Effector memory CD4-positive, alpha-beta T cell (primary cell): ENCODE data around the gene CLEC7A.

ENCODE experiments used
- DNase-seq, 3 donors: peaks; one replicate each; pipeline ENCODE4 v3.0.0-alpha.2; 2020
- H3K27ac ChIP-seq: 2 replicates; pipeline ENCODE4 v1.7.0; 2013; ENCODE audit warnings: mild to moderate bottlenecking, low read length, moderate library complexity; ENCODE audit not compliant: insufficient read depth, poor library complexity, severe bottlenecking
- H3K27me3 ChIP-seq: replicated peaks from 2 replicates; pipeline ENCODE4 v1.7.0; 2013; ENCODE audit warnings: mild to moderate bottlenecking, low read length; ENCODE audit not compliant: insufficient read depth, control insufficient read depth, poor library complexity, severe bottlenecking
- H3K36me3 ChIP-seq: 2 replicates; pipeline ENCODE4 v1.7.0; 2013; ENCODE audit warnings: mild to moderate bottlenecking, low read length, moderate library complexity; ENCODE audit not compliant: control insufficient read depth, insufficient read depth
- H3K4me1 ChIP-seq: 2 replicates; pipeline ENCODE4 v1.7.0; 2013; ENCODE audit warnings: low read length, mild to moderate bottlenecking; ENCODE audit not compliant: control insufficient read depth, insufficient read depth, poor library complexity, severe bottlenecking
- H3K4me3 ChIP-seq: 2 replicates; pipeline ENCODE4 v1.7.0; 2013; ENCODE audit warnings: low read length, low read depth, mild to moderate bottlenecking; ENCODE audit not compliant: insufficient read depth, poor library complexity, severe bottlenecking
- H3K9me3 ChIP-seq: 2 replicates; pipeline ENCODE4 v1.7.0; 2013; ENCODE audit warnings: mild to moderate bottlenecking, low read length, moderate library complexity; ENCODE audit not compliant: control insufficient read depth

Gene CLEC7A

GRCh38 chr12:10147714-10148403, 17.9 kb upstream of the CLEC7A start:
- no peaks in the 10 kb centered on the region for H3K4me1 ChIP-seq
- no peak overlapping the region for H3K4me3 ChIP-seq
- H3K27ac ChIP-seq: no peak overlapping the region
- H3K9me3 ChIP-seq: no peaks in the 10 kb centered on the region
- DNase-seq: no peak
- H3K27me3 ChIP-seq: no peaks in the 10 kb centered on the region
- no peaks in the 10 kb centered on the region for H3K36me3 ChIP-seq

- Histone ChIP-seq H3K4me1 (no peaks in the 10 kb centered on the region), H3K36me3 (no peaks in the 10 kb centered on the region), H3K27me3 (peaks cover 4% of the 10 kb centered on the region), H3K27ac (no peak overlapping the region), H3K9me3 (no peaks in the 10 kb centered on the region), H3K4me3 (no peak overlapping the region)
- DNase-seq: no peak
Measured at GRCh38 chr12:10142976-10143589, 13.1 kb upstream of the CLEC7A start.

- Histone ChIP-seq H3K4me3 (no peak overlapping the region), H3K9me3 (no peaks in the 10 kb centered on the region), H3K4me1 (no peaks in the 10 kb centered on the region), H3K36me3 (no peaks in the 10 kb centered on the region), H3K27me3 (peaks cover 4% of the 10 kb centered on the region), H3K27ac (no peak overlapping the region)
- DNase-seq: no peak
Measured at GRCh38 chr12:10140001-10140400, 10.0 kb upstream of the CLEC7A start.

- no peak for DNase-seq
- Histone ChIP-seq H3K9me3 (no peaks in the 10 kb centered on the region), H3K27ac (no peak overlapping the region), H3K27me3 (peaks cover 4% of the 10 kb centered on the region), H3K36me3 (no peaks in the 10 kb centered on the region), H3K4me3 (no peak overlapping the region), H3K4me1 (no peaks in the 10 kb centered on the region)
Measured at GRCh38 chr12:10136637-10137205, 6.7 kb upstream of the CLEC7A start.

GRCh38 chr12:10135126-10135525, 5.1 kb upstream of the CLEC7A start:
- Histone ChIP-seq H3K27me3 (no peaks in the 10 kb centered on the region), H3K4me3 (no peak overlapping the region), H3K36me3 (no peaks in the 10 kb centered on the region), H3K4me1 (no peaks in the 10 kb centered on the region), H3K9me3 (no peaks in the 10 kb centered on the region), H3K27ac (no peak overlapping the region)
- no peak for DNase-seq

GRCh38 chr12:10132850-10133370, 2.9 kb upstream of the CLEC7A start:
- H3K27me3 ChIP-seq: no peaks in the 10 kb centered on the region
- H3K36me3 ChIP-seq: no peaks in the 10 kb centered on the region
- no peak overlapping the region for H3K4me3 ChIP-seq
- no peaks in the 10 kb centered on the region for H3K9me3 ChIP-seq
- H3K4me1 ChIP-seq: no peaks in the 10 kb centered on the region
- H3K27ac ChIP-seq: no peak overlapping the region
- DNase-seq: no peak

- no peak overlapping the region for H3K27ac ChIP-seq
- no peaks in the 10 kb centered on the region for H3K36me3 ChIP-seq
- no peak overlapping the region for H3K4me3 ChIP-seq
- no peak for DNase-seq
- H3K27me3 ChIP-seq: no peaks in the 10 kb centered on the region
- no peaks in the 10 kb centered on the region for H3K4me1 ChIP-seq
- no peaks in the 10 kb centered on the region for H3K9me3 ChIP-seq
Measured at GRCh38 chr12:10131111-10131690, 1.2 kb upstream of the CLEC7A start.

- H3K9me3 ChIP-seq: no peaks in the 10 kb centered on the region
- H3K27ac ChIP-seq: no peak overlapping the region
- no peak for DNase-seq
- no peaks in the 10 kb centered on the region for H3K27me3 ChIP-seq
- no peak overlapping the region for H3K4me3 ChIP-seq
- no peaks in the 10 kb centered on the region for H3K4me1 ChIP-seq
- no peaks in the 10 kb centered on the region for H3K36me3 ChIP-seq
Measured at GRCh38 chr12:10128687-10129086, 1.3 kb downstream of the CLEC7A start.

- Histone ChIP-seq H3K9me3 (no peaks in the 10 kb centered on the region), H3K36me3 (no peaks in the 10 kb centered on the region), H3K27me3 (no peaks in the 10 kb centered on the region), H3K27ac (no peak overlapping the region), H3K4me3 (no peak overlapping the region), H3K4me1 (no peaks in the 10 kb centered on the region)
- no peak for DNase-seq
Measured at GRCh38 chr12:10126413-10126812, 3.6 kb downstream of the CLEC7A start.

GRCh38 chr12:10122689-10123088, 7.3 kb downstream of the CLEC7A start:
- Histone ChIP-seq H3K4me3 (no peak overlapping the region), H3K27me3 (no peaks in the 10 kb centered on the region), H3K9me3 (no peaks in the 10 kb centered on the region), H3K36me3 (no peaks in the 10 kb centered on the region), H3K4me1 (no peaks in the 10 kb centered on the region), H3K27ac (no peak overlapping the region)
- DNase-seq: no peak
